Measurements from ENCODE around the gene HSD11B1.

HSD11B1 gene

DNA sequence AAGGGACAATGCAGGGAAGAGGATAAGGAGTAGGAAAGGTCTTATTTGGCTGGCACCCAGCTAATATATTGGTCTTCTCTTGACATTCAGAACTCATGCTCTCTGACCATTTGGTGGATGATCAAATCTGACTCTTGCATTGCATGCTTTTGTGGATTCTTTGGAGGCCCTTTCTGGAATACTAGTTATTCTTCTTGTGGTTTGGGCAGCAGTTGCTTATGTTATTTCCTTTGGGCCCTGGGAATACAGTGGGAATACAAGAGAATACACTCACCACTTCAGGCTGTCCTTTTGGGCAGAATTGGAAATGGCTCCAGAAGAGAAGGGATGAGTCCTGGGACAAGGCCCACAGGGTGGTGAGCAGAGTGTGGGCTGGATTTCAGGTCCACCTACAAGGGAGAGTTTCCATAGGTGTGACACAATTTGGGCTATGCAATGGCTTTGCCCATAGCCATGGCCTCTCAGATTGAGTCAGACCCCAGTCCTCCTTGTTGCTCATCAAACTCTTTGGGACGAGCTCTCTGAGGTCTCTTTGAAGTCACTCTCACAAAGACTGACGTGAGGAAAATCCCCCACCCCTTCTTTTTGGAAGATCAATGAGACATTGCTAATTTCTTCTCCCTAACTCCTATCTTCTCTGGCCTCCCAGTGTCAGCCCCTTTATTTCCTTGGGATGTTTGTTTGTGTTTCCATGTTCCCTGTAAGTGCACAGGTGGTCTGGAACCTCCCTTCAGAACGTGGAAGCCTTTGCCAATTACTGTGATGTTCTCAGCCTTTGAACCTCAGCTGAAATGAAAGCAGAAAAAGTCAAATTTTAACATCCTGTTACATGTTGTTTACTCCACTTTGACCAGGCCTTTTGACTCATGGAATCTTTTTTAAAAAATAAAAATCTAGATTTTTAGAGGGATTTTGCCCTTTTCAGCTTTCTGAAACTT is 19.4 kb downstream of the HSD11B1 start:
- no peak for DNase-seq
- no peak overlapping the region for H4K12ac ChIP-seq (ENCODE audit: low read depth, low read length)
- no peak overlapping the region for H3K27ac ChIP-seq (ENCODE audit: low read depth, low read length)
- no peak overlapping the region for H3K4me3 ChIP-seq (ENCODE audit: low read depth, low read length)
- no peak overlapping the region for H3K18ac ChIP-seq (ENCODE audit: low read length)
- WGBS (ENCODE audit: extremely low coverage, insufficient coverage, insufficient read length), result no CpG with 5 or more reads among the region's 3 CpGs
- H2AFZ ChIP-seq (ENCODE audit: insufficient read depth, low read length, poor library complexity), result no peak overlapping the region
- no peaks in the 10 kb centered on the region for H3K36me3 ChIP-seq (ENCODE audit: control insufficient read depth in 1 of 2, insufficient read depth in 2 of 2, low read length in 2 of 2)
- no peak overlapping the region for H2AK5ac ChIP-seq (ENCODE audit: low read length)
- H3K79me1 ChIP-seq (ENCODE audit: low read length), result peaks cover 2% of the 10 kb centered on the region
- no peak overlapping the region for H3K4me2 ChIP-seq (ENCODE audit: low read length)
- no peak overlapping the region for H2BK5ac ChIP-seq (ENCODE audit: low read depth, low read length, poor library complexity)
- H3K14ac ChIP-seq (ENCODE audit: low read length), result no peak overlapping the region
- no peak overlapping the region for H2BK12ac ChIP-seq (ENCODE audit: low read length)
- H4K8ac ChIP-seq (ENCODE audit: low read depth, low read length), result no peak overlapping the region
- H4K91ac ChIP-seq (ENCODE audit: low read depth, low read length), result no peak overlapping the region
- H3K27me3 ChIP-seq (ENCODE audit: insufficient read depth, low read length), result no peaks in the 10 kb centered on the region
- H3K4me1 ChIP-seq (ENCODE audit: control insufficient read depth in 1 of 2, insufficient read depth in 2 of 2, low read length in 2 of 2), result peaks cover 0 to 5% of the 10 kb centered on the region in 2 experiments
- H3K9ac ChIP-seq (ENCODE audit: low read length), result no peak overlapping the region
- no peaks in the 10 kb centered on the region for H3K79me2 ChIP-seq (ENCODE audit: control insufficient read depth, insufficient read depth, low read length, poor library complexity)
- H3K23ac ChIP-seq (ENCODE audit: low read length), result no peak overlapping the region
- no peaks in the 10 kb centered on the region for H3K9me3 ChIP-seq (ENCODE audit: insufficient read depth, low read depth, low read length)
- no peak overlapping the region for H3K4ac ChIP-seq (ENCODE audit: low read depth, low read length)
- no peak overlapping the region for H2BK120ac ChIP-seq (ENCODE audit: insufficient read depth, low read length, poor library complexity)

DNA sequence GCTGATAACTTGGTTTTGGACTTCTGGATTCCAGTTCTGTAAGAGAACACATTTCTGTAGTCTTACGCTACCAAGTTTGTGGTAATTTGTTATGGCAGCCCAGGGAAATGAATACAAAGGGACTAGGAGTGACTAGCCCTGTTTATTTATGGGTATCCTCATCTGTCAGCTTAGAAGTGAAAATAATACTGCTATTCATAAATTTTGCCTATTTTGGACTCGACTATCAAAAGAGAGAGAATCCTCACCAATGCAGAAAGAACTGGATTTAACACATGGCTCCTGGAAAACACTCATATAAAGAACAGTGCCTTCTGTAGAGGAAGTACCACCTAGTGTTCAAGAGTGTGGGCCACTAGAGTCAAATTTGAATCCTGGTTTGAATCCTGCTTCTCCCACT is 22.6 kb downstream of the HSD11B1 start:
- Histone ChIP-seq H3K23ac (ENCODE audit: low read length) (no peak overlapping the region), H2AK5ac (ENCODE audit: low read length) (no peak overlapping the region), H2BK120ac (ENCODE audit: insufficient read depth, low read length, poor library complexity) (no peak overlapping the region), H3K9ac (ENCODE audit: low read length) (no peak overlapping the region), H2AFZ (ENCODE audit: insufficient read depth, low read length, poor library complexity) (no peak overlapping the region), H3K36me3 (ENCODE audit: control insufficient read depth in 1 of 2, insufficient read depth in 2 of 2, low read length in 2 of 2) (no peaks in the 10 kb centered on the region), H4K12ac (ENCODE audit: low read depth, low read length) (no peak overlapping the region), H2BK12ac (ENCODE audit: low read length) (no peak overlapping the region), H3K27ac (ENCODE audit: low read depth, low read length) (no peak overlapping the region), H3K79me1 (ENCODE audit: low read length) (no peaks in the 10 kb centered on the region), H3K79me2 (ENCODE audit: control insufficient read depth, insufficient read depth, low read length, poor library complexity) (no peaks in the 10 kb centered on the region), H4K8ac (ENCODE audit: low read depth, low read length) (no peak overlapping the region), H3K9me3 (ENCODE audit: insufficient read depth, low read depth, low read length) (no peaks in the 10 kb centered on the region), H3K4ac (ENCODE audit: low read depth, low read length) (no peak overlapping the region), H3K4me1 (ENCODE audit: control insufficient read depth in 1 of 2, insufficient read depth in 2 of 2, low read length in 2 of 2) (no peaks in the 10 kb centered on the region), H4K91ac (ENCODE audit: low read depth, low read length) (no peak overlapping the region), H3K18ac (ENCODE audit: low read length) (no peak overlapping the region), H3K4me3 (ENCODE audit: low read depth, low read length) (no peak overlapping the region), H3K14ac (ENCODE audit: low read length) (no peak overlapping the region), H3K27me3 (ENCODE audit: insufficient read depth, low read length) (no peaks in the 10 kb centered on the region), H2BK5ac (ENCODE audit: low read depth, low read length, poor library complexity) (no peak overlapping the region), H3K4me2 (ENCODE audit: low read length) (no peak overlapping the region)
- no CpG with 5 or more reads among the region's 2 CpGs for WGBS (ENCODE audit: extremely low coverage, insufficient coverage, insufficient read length)
- DNase-seq, result no peak

DNA sequence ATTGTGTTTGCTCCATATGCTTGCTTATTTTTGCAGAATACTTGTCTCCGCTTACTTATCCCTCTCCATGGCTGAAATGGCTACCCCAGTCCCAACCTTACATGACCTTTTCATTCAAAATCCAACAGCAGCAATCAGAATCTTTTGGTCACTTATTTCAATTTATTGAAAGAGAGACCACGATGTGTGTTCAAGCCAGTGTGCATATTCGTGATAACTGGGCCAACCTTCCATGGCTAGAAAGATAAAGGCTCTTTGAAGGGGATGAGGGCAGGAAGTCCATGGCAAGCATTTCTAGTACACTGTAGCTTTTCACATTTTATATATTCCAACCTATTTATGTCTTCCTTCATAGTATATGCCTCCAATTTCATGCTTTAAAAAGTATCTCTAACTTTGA is 23.1 kb downstream of the HSD11B1 start:
- Histone ChIP-seq H4K91ac (ENCODE audit: low read depth, low read length) (no peak overlapping the region), H3K79me2 (ENCODE audit: control insufficient read depth, insufficient read depth, low read length, poor library complexity) (no peaks in the 10 kb centered on the region), H2BK5ac (ENCODE audit: low read depth, low read length, poor library complexity) (no peak overlapping the region), H3K9ac (ENCODE audit: low read length) (no peak overlapping the region), H3K4me1 (ENCODE audit: control insufficient read depth in 1 of 2, insufficient read depth in 2 of 2, low read length in 2 of 2) (no peaks in the 10 kb centered on the region), H2AFZ (ENCODE audit: insufficient read depth, low read length, poor library complexity) (no peak overlapping the region), H3K4me3 (ENCODE audit: low read depth, low read length) (no peak overlapping the region), H3K18ac (ENCODE audit: low read length) (no peak overlapping the region), H2BK12ac (ENCODE audit: low read length) (no peak overlapping the region), H3K4ac (ENCODE audit: low read depth, low read length) (no peak overlapping the region), H3K27me3 (ENCODE audit: insufficient read depth, low read length) (no peaks in the 10 kb centered on the region), H3K4me2 (ENCODE audit: low read length) (no peak overlapping the region), H3K9me3 (ENCODE audit: insufficient read depth, low read depth, low read length) (no peaks in the 10 kb centered on the region), H2AK5ac (ENCODE audit: low read length) (no peak overlapping the region), H3K27ac (ENCODE audit: low read depth, low read length) (no peak overlapping the region), H4K12ac (ENCODE audit: low read depth, low read length) (no peak overlapping the region), H2BK120ac (ENCODE audit: insufficient read depth, low read length, poor library complexity) (no peak overlapping the region), H3K14ac (ENCODE audit: low read length) (no peak overlapping the region), H4K8ac (ENCODE audit: low read depth, low read length) (no peak overlapping the region), H3K36me3 (ENCODE audit: control insufficient read depth in 1 of 2, insufficient read depth in 2 of 2, low read length in 2 of 2) (no peaks in the 10 kb centered on the region), H3K79me1 (ENCODE audit: low read length) (no peaks in the 10 kb centered on the region), H3K23ac (ENCODE audit: low read length) (no peak overlapping the region)
- no peak for DNase-seq
- no CpG with 5 or more reads among the region's 3 CpGs for WGBS (ENCODE audit: extremely low coverage, insufficient coverage, insufficient read length)

DNA sequence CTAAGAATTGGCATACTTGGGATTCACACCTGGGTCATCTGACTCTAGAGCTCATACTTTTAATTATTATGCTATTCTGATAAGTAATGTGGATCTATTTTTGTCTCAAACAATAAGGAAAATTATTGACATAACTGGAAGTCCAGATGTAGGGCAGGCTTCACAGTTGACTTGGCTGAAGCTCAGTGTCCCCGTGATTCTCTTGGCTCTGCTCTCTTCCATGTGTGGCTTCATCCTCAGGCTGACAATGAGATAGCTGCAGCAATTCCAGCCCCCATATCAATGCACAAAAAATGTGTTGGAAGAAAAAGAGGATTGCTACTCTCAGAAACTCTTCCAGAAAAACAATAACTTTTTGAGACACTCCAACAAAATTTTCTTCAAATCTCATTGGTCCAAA is 23.8 kb downstream of the HSD11B1 start:
- no peak overlapping the region for H3K9ac ChIP-seq (ENCODE audit: low read length)
- H2BK120ac ChIP-seq (ENCODE audit: insufficient read depth, low read length, poor library complexity), result no peak overlapping the region
- DNase-seq, result no peak
- WGBS (ENCODE audit: extremely low coverage, insufficient coverage, insufficient read length), result no CpG with 5 or more reads among the region's 1 CpG
- no peak overlapping the region for H3K27ac ChIP-seq (ENCODE audit: low read depth, low read length)
- no peak overlapping the region for H2AK5ac ChIP-seq (ENCODE audit: low read length)
- H3K14ac ChIP-seq (ENCODE audit: low read length), result no peak overlapping the region
- no peak overlapping the region for H3K18ac ChIP-seq (ENCODE audit: low read length)
- no peak overlapping the region for H3K23ac ChIP-seq (ENCODE audit: low read length)
- H3K4me3 ChIP-seq (ENCODE audit: low read depth, low read length), result no peak overlapping the region
- H3K79me1 ChIP-seq (ENCODE audit: low read length), result no peaks in the 10 kb centered on the region
- H3K4me1 ChIP-seq (ENCODE audit: control insufficient read depth in 1 of 2, insufficient read depth in 2 of 2, low read length in 2 of 2), result no peaks in the 10 kb centered on the region
- no peak overlapping the region for H4K8ac ChIP-seq (ENCODE audit: low read depth, low read length)
- H4K12ac ChIP-seq (ENCODE audit: low read depth, low read length), result no peak overlapping the region
- H4K91ac ChIP-seq (ENCODE audit: low read depth, low read length), result no peak overlapping the region
- no peak overlapping the region for H2BK12ac ChIP-seq (ENCODE audit: low read length)
- H3K9me3 ChIP-seq (ENCODE audit: insufficient read depth, low read depth, low read length), result no peaks in the 10 kb centered on the region
- H3K79me2 ChIP-seq (ENCODE audit: control insufficient read depth, insufficient read depth, low read length, poor library complexity), result no peaks in the 10 kb centered on the region
- H3K27me3 ChIP-seq (ENCODE audit: insufficient read depth, low read length), result no peaks in the 10 kb centered on the region
- H2AFZ ChIP-seq (ENCODE audit: insufficient read depth, low read length, poor library complexity), result no peak overlapping the region
- no peak overlapping the region for H3K4me2 ChIP-seq (ENCODE audit: low read length)
- no peak overlapping the region for H3K4ac ChIP-seq (ENCODE audit: low read depth, low read length)
- H2BK5ac ChIP-seq (ENCODE audit: low read depth, low read length, poor library complexity), result no peak overlapping the region
- no peaks in the 10 kb centered on the region for H3K36me3 ChIP-seq (ENCODE audit: control insufficient read depth in 1 of 2, insufficient read depth in 2 of 2, low read length in 2 of 2)

Data from trophoblast cell (in vitro differentiated cells and primary cell).